Neural cell (in vitro differentiated cells): ENCODE measurements around the gene ZNF362.

ENCODE experiments used
- CTCF ChIP-seq: fragments of 450-650 bp; IDR thresholded peaks from 2 replicates; pipeline ENCODE4 v1.5.1; 2014; ENCODE audit warnings: antibody characterized with exemption, mild to moderate bottlenecking, moderate library complexity; ENCODE audit not compliant: poor library complexity, severe bottlenecking
- EP300 ChIP-seq: fragments of 450-650 bp; conservative IDR thresholded peaks from 2 replicates; pipeline ENCODE4 v1.6.1; 2014; ENCODE audit warnings: antibody characterized with exemption, mild to moderate bottlenecking, moderate library complexity; ENCODE audit not compliant: poor library complexity, severe bottlenecking
- EZH2 ChIP-seq: fragments of 200-600, 300-800 bp; shearing (Covaris generic), sonication (generic); IDR thresholded peaks from 2 replicates; pipeline ENCODE4 v1.6.1; 2014; ENCODE audit warnings: antibody characterized with exemption, low read length, borderline replicate concordance, mild to moderate bottlenecking; ENCODE audit not compliant: insufficient read depth, poor library complexity, severe bottlenecking
- POLR2AphosphoS5 ChIP-seq: IDR thresholded peaks from 2 replicates; pipeline ENCODE4 v1.6.1; 2012
- RAD21 ChIP-seq: fragments of 450-650 bp; conservative IDR thresholded peaks from 2 replicates; pipeline ENCODE4 v1.6.1; 2014; ENCODE audit warnings: antibody characterized with exemption, mild to moderate bottlenecking, moderate library complexity
- SMC3 ChIP-seq: fragments of 450-650 bp; conservative IDR thresholded peaks from 2 replicates; pipeline ENCODE4 v1.6.1; 2014; ENCODE audit warnings: antibody characterized with exemption, mild to moderate bottlenecking, moderate library complexity; ENCODE audit not compliant: poor library complexity
- TAF1 ChIP-seq: IDR thresholded peaks from 2 replicates; pipeline ENCODE4 v1.6.1; 2012; ENCODE audit warnings: low read depth
- TF ChIP-seq, protein P1 (sequence below): IDR thresholded peaks from 2 replicates; pipeline ENCODE4 v1.6.1; 2012; ENCODE audit warnings: borderline replicate concordance

GRCh38 chr1:33321178-33321577 lies 64.9 kb downstream of the ZNF362 start:
- TF ChIP-seq POLR2AphosphoS5 (peak; percentile 10), EZH2 (no peak), CTCF (no peak), EP300 (no peak), TAF1 (no peak), RAD21 (no peak), SMC3 (no peak)
- TF ChIP-seq, protein P1, sequence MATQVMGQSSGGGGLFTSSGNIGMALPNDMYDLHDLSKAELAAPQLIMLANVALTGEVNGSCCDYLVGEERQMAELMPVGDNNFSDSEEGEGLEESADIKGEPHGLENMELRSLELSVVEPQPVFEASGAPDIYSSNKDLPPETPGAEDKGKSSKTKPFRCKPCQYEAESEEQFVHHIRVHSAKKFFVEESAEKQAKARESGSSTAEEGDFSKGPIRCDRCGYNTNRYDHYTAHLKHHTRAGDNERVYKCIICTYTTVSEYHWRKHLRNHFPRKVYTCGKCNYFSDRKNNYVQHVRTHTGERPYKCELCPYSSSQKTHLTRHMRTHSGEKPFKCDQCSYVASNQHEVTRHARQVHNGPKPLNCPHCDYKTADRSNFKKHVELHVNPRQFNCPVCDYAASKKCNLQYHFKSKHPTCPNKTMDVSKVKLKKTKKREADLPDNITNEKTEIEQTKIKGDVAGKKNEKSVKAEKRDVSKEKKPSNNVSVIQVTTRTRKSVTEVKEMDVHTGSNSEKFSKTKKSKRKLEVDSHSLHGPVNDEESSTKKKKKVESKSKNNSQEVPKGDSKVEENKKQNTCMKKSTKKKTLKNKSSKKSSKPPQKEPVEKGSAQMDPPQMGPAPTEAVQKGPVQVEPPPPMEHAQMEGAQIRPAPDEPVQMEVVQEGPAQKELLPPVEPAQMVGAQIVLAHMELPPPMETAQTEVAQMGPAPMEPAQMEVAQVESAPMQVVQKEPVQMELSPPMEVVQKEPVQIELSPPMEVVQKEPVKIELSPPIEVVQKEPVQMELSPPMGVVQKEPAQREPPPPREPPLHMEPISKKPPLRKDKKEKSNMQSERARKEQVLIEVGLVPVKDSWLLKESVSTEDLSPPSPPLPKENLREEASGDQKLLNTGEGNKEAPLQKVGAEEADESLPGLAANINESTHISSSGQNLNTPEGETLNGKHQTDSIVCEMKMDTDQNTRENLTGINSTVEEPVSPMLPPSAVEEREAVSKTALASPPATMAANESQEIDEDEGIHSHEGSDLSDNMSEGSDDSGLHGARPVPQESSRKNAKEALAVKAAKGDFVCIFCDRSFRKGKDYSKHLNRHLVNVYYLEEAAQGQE: no peak
